Measurements from ENCODE around the gene XYLT2.

DNA sequence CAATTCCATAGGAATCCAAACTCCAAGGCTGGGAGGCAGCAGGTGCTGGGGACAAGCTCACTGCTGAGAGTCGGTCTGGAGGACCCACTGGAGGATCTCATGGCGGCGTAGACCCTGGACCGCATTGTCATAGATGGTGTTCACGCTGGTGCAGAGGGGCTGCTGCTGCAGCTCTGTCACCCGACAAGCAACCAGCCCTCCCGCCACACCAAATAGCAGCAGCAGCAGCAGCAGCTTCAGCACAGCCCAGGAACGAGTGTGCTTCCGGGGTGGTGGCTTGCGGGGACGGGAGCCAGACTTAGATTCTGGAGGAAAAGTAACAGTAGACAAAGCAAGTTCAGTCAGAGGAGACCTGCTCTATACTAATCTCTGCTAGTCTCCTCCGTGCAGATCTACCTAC, 37.0 kb downstream of the XYLT2 start:
- no peak for TF ChIP-seq EZH2phosphoT487 (IDR thresholded peaks at IDR 0.05; ENCODE audit: borderline replicate concordance, low read depth, low read length)
- TF ChIP-seq CTCF (conservative IDR thresholded peaks at IDR 0.05; ENCODE audit: low read length), result no peak

Measured in OCI-LY7 (cell line).